ENCODE results near the gene CC2D1A. TPM values are rescaled to one million over a fixed set of nuclear protein-coding genes. Genes with fewer than 3 reads are reported as not detected.

CC2D1A gene
- total RNA-seq = 6.2 and 6.6 TPM in 2 replicates

DNA sequence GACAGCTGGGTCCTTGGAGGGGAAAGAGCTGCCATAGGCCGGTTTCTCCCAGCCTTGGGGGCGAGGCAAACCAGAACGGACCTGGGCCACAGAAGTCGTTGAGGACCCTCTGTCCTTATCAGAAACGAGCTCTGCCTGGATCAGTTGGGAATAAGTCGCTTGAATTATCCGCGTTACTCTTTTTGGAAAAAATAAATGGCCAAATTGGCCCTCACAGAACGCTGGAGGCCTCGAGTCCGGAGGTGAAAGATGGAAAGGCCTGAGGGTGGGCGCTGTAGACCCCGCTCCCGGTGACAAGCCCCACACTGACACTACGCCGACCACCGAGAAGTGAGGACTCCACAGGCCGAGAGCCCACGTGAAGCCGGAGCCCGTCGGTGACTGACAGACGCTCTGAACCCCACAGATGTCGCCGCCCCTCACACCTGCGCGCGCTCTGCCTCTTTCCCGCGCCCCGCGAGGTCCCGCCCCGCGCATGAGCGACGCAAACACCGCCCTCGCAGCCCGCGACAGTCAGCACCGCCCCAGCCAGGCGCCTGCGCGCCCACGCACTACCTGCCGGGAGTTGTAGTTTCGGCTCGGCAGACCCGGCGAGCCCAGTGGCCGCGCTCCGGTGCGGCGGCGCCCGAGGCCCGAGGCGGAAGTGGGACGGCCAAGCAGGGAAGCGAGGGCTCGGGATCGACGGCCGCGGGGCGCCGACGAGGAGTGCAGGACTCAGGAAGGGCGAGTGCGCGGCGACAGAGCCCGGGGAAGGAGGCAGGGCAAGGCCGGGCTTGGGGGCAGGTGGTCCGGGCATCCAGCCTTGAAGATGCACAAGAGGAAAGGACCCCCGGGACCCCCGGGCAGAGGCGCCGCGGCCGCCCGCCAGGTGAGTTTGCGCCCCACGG is at the start of gene CC2D1A, which contains the start of gene BRME1:
TSS of gene CC2D1A (plus strand) at position 568 of the 887 bp plus-strand sequence. CDS start at position 809, 241 bp downstream.
TSS of gene BRME1 (minus strand) at position 484 of the 887 bp plus-strand sequence. CDS start 1,225 bp downstream, outside the sequence.
- peak; percentile 33 for DNase-seq (ENCODE audit: low read depth, low spot score)

DNA sequence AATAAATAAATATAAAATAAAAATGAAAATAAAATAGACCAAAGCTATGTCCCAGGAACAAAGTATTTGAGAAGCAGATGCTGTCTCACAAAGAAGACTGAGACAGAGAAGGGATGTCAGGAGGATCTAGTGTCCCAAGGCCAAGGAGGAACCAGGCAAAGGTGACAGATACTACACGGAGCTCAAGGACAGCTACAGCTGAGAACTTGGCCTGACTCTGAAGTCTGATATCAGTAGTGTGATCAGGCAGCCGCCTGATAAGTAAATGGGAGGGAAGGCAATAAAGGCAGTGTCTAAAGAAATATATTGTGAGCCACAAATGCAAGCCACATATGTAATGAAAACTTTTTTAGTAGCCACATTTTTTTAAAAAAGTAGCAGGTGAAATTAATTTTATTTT is 49.5 kb upstream of the CC2D1A start:
- no peak for DNase-seq (ENCODE audit: low read depth, low spot score)

DNA sequence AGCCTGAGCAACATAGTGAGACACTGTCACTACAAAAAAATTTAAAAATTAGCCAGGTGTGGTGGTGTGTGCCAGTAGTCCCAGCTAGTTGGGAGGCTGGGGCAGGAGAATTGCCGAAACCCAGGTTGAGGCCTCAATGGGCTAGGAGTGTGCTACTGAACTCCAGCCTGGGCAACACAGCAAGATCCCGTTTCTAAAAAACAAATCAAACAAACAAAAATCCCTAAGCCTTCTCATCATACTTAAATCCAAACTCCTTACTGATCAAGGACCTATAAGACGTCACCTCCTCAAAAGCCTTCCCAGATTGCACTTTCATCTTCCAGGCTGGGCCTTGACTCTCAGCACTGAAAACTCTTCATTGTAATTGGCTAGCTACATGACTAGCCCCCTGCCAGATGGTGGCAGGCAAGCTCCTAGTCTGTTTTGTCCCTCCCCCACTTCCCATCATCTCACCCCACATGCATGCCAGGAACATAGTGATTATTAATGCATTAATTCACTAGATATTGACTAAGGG is 46.6 kb upstream of the CC2D1A start:
- no peak for DNase-seq (ENCODE audit: low read depth, low spot score)

DNA sequence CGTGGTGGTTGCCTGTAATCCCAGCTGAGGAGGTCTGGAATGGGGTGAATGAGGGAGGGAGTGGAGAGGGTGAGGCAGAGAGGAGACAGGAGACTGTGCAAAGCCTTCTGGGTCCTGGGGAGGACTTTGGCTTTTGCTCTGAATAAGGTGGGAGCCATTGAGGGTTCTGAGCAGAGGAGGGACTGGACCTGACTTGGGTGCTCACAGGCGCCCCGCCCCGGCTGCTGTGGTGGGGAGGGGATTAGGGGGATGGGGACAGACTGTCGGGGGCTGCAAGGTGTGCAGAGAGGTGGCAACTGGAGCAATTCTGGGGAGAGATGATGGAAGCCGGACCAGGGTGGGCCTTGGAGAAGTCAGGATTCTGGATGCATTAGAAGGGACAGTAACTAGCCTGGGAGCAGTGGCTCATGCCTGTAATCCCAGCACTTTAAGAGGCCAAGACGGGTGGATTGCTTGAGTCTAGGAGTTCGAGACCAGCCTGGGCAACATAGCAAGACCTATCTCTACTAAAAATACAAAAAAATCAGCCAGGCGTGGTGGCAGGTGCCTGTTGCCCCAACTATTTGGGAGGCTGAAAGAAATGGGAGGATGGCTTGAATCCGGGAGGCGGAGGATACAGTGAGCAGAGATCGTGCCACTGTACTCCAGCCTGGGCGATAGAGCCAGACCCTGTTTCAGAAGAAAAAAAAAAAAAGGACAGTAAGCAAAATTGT is 45.2 kb upstream of the CC2D1A start:
- DNase-seq (ENCODE audit: low read depth, low spot score) = no peak

DNA sequence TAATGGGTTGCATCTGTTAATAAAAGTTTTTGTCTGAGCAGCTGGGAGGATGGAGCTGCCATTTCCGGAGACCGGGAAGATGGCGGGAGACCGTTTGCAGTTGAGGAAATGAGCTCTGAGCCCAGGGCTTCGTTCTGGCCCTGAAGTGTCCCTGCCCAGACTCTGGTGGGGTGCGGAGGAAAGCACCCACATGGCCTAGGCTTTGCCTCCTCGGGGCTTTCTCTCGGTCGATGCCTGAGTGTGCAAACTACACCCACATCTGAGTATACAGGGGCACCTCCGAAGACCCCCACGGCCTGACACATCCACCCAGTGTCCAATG is 44.6 kb upstream of the CC2D1A start:
- no peak for DNase-seq (ENCODE audit: low read depth, low spot score)

DNA sequence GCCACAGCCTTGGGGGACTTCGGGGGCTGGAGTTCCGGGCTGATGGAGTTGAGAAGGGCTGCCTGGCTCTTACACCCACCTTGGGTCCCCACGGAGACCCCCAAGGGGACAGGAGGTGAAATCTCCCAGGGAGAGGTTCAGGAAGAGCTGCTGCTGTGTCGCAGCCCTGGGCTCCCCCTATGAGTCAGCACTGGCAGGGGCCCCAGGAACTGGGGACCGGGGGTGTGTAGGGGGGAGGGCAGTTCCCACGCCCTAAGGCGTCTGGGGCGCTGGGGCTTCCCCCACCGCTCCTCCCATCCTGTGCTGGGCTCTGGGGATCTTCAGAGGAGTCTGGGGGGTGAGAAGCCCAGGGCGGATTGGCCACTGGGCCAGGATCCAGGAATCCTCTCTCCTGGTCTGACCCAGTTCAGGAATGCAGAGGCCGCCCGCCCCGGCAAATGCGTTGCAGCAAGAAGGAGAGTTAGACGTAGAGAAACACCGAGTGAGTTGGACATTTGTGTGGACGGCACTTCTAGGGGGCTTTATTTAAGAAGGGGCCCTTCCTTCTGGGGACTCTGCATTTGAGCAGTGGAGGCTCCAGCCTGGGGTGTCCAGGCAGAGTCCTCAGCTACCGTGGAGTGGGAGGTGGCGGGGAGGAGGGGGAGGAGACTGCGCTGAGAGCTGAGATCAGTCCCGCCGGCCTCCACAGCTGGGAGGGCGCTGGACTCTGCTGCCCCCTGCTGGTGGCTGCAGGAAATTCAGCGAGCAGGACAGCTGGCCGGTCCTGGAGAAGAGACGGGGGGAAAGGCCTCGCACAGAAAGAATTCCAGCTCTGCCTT is 44.1 kb upstream of the CC2D1A start:
- peak; percentile 63 for DNase-seq (ENCODE audit: low read depth, low spot score)

DNA sequence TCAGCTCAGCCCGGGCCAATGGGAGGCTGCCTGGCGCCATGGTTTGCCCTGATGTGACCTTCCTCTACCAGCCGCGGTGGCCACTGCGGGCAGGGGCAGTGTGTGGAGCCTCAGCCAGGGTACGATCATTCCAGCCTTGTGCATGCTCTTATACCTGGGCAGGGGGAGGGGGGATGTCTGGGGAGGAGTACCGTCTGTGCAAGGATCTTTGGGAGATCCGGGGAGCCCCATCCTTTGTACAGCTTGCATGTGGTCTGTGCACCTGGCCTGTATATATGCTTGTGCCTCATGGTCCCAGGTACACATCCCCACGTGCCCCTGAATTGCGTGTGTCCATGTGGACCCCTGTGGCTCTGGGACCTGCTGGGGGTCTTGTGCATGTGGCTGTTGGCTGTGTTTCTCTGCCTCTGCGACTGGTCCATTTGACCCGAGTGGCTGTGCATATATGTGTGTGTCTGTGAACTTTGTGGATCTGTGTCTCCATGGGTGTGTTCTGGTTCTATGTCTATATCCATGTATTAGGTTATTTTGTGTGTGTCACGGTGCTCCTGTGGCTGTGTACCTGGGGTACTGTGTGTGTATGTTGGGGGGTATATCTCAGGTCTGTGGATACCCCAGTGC is 41.8 kb upstream of the CC2D1A start:
- no peak for DNase-seq (ENCODE audit: low read depth, low spot score)

DNA sequence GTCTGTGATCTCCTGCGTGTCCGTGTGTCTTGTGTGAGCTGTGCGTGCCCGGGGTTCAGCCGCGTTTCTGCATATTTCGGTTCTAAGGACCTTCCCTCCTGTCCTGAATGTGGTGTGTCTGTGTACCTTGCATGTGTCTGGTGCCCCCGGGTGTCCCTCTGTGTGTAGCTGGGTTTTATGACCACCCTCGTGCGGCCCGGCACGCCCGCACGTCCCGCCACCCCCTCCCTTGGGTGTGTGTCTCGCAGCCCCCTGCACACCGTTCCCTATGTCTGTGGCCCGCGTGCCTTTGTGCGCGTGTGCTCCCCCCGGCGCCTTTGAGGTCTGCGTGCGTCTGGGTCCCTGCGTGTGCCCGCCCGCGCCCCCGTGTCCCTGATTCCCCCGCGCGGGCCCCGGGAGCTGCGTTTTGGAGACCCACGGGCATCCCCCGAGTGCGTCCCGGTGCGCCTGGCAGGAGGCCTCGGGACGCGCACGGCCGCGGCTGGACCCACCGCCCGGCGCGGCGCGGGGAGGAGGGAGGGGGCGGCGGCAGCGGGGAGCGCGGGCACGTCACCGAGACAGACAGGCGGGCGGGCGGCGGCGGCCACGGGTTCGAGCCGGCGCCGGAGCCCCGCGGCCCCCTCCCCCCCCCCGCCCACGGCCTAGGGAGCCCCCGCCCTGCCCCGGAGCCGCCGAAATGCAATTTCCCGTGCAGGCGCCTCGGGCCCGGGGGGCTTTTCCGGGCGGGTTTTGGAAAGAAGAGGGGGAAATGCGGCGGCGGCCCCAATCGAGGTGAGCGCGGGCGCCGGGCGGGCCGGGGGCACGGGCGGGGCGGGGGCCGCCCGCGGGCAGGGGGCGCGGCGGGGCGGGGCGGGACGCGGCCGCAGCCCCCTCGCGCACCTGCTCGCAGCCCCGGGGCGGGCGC is 41.1 kb upstream of the CC2D1A start:
- DNase-seq (ENCODE audit: low read depth, low spot score) = no peak

DNA sequence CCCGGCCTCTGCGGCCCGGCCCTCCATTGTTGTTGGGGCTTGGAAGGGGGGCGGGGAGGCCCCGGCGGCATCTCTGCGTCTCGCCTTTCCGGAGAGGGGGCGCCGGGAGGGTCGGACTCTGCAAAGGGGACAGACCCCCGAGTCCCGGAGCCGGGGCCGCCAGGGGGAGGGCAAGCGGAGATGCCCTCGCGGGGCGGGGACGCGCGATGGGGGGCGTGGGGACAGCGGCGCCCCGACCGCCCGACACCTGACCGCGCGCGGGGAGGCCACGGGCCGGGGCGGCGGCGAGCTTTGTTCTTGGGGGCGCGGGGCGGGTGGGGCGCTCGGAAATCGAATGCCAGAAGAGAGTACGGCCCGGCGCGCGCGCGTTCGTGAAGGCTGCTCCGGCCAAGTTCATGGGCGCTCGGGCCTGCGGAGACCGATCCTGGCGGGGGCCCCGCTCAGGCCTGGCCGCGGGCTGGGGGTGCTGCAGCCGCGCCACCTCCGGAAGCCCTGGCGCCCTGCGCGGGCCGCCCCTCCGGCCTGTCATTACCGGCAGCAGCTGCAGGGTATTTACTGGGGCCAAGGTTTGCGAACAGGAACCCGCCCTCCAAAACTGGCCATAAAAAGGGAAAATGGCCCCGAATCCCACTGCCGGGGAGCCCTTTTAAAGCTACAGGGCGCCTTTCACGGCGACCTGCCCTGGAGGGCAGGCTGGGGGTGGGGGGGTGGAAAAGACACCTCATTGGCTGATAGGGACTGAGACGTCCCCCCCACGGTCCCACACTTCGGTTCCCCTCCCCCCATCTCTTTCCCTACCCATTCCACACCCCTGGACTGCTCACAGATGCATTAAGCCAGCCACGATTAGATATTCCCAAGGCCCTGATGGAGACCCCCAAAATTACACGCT is 40.2 kb upstream of the CC2D1A start:
- DNase-seq (ENCODE audit: low read depth, low spot score) = no peak

DNA sequence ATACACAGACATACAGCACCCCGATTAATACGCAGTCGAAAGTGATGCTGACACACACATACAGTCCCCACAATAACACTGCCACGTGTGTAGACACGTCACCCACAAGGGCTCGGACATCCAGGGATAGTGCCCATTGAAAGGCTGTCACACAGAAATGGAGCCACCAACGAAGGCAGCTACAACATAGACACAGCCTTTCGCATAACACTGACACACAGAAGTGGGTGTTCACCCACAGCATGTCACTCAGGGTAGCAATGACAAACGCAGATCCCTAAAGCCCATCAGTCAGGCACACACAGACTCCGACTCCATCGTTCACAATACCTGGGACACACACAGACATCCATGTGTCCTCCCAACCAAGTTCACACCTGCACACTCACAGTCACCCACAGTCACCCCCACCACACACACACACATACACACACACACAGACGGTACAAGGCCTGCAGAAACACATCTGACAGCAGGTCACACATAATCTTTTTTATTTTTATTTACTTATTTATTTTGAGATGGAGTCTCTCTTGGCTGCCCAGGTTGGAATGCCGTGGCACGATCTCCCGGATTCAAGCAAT is 39.4 kb upstream of the CC2D1A start:
- DNase-seq (ENCODE audit: low read depth, low spot score) = no peak

DNA sequence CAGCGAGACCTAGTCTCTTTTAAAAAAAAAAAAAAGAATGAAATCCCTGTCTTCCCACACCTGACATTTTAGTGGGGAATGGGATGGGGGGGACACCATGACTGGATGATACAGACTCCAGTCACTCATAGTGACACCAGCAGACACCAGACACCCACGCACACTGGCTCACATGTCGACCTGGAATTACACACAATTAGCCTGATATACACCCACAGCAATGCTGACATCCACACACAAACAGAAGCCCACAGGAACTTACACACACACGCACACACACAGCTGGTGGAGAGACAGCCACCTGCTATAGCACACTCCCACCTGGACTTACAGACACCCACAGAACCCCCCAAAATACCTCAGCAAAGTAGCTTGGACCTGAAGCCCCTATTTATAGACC is 37.3 kb upstream of the CC2D1A start:
- no peak for DNase-seq (ENCODE audit: low read depth, low spot score)

DNA sequence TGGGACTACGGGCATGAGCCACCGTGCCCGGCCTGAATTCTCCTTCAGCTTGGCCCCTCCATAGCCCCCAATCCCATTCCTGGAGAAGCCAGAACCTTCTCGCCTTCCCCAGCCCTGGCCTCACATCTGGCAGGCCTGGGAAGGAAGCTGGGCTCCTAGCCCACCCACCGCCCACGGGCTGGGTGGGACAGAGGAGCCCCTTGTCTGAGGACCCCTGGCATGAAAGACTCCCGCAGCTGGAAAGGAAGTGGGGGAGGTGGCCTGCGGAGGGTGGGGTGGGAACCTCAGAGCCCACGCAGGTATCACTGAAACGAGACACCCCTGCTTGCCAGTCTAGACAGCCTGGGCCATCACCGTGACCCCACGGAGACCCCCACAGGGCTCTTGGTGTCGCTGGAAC is 36.7 kb upstream of the CC2D1A start:
- DNase-seq (ENCODE audit: low read depth, low spot score) = no peak

DNA sequence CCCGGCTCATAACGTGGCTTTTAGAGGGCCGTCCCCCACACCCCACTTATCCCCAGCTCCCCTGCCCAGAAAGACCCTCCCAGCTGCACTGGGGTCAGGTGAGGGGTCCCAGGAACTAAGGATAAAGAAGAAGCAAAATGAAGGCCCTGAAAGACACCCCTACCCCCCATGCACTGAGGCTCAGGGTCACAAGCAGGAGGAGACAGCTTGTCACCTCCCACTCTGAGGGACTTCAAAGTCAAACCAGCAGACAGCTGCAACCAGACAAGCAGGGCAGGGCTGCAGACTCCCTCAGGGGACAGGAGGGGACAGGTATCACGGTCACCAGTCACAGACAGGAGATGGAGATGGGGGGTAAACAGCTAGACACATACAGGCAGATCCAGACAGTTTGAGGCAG is 35.1 kb upstream of the CC2D1A start:
- DNase-seq (ENCODE audit: low read depth, low spot score) = no peak

DNA sequence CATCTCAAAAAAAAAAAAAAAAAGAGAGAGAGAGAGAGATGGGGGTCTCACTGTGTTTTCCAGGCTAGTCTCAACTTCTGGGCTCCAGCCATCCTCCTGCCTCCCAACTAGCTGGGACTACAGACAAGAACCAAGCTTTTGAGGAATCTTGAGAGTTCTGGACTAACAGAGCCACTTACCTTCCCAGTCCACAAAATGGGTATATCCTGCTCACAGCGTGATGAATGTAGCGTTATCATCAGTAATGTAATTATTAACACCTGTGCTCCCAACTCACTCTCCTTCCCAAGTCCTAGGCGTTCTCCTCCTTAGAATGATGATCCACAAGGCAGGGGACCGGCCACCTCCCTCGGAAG is 33.7 kb upstream of the CC2D1A start:
- no peak for DNase-seq (ENCODE audit: low read depth, low spot score)

DNA sequence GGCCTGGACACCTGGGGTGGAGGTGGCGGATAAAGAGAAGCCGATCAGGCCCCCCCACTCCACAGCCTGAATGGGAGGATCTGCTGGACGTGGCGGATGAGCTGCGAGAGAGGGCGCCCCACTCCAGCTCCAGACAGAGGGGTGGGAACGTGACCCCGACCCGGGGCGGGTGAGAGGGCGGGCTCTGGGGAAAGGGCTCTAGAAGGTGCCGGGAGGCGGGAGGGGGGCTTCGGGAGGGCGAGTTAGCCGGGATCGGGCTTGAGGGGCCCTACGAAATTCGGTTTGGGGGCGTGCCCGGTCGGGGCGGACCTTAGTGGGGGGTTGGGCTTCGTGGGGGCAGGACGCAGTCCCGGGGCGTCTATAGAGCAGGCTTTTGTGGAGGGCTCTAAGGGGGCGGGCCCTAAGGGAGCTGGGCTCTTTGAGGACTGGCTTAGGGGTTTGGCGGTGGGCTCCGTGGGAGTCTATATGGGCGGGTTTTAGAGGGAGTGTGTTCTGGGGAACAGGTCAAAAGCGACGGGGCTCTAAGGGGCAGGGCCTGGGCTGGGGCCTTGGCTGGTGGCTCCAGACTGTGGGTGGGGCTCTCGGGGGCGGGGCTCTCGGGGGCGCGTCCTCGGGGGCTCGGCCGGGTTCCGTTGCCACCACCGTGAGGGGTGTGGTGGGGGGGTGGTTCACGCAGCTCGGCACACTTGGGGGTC is 33.2 kb upstream of the CC2D1A start:
- DNase-seq (ENCODE audit: low read depth, low spot score) = no peak

DNA sequence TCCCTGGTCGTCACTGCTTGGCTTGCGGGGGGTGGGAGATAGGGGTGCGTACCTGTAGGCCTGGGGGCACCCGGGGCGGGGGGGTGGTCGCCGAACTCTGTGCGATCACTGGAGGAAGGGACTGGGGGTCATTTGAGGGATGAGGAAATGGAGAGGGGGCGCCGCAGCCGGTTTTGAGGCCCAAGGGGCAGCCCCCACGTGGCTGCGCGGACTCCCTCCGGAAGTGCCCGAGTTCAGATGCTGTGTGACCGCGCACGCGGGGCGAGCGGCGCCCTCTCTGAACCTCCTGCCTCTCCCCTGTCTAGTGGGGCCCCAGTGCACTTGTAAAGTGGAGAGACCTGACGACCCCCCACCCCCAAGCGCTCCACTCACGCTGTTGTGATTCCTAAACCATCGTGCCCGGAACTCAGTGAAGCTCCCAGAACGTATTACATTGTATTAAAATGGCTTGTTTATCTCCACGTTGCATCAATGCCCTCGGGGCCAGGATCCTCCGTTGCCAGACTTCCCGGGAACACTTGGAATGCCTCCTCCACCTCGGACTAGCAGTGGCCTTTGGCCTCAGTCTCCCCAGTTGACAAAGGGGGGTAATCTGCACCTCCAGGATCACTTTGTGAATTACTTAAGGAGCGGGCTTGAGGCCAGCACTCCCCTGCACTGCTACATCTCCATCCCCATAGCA is 32.0 kb upstream of the CC2D1A start:
- DNase-seq (ENCODE audit: low read depth, low spot score) = no peak

DNA sequence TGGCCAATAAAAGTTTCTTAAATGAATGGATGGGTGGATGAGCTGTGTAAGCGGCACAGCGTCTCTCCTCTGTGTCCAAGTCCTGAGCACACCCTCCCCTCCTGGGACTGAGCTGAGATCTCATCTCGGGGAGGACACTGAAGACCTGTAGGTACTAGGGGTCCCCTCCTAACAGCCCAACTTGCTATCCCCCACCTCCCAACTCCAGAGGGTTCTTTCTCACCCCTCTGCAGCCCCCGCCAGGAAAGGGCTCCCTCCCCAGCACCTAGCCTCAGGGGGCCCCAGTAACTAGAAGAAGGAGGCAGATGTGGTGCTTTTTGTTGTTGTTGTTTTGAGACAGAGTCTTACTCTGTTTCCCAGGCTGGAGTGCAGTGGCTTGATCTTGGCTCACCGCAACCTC is 30.2 kb upstream of the CC2D1A start:
- no peak for DNase-seq (ENCODE audit: low read depth, low spot score)

DNA sequence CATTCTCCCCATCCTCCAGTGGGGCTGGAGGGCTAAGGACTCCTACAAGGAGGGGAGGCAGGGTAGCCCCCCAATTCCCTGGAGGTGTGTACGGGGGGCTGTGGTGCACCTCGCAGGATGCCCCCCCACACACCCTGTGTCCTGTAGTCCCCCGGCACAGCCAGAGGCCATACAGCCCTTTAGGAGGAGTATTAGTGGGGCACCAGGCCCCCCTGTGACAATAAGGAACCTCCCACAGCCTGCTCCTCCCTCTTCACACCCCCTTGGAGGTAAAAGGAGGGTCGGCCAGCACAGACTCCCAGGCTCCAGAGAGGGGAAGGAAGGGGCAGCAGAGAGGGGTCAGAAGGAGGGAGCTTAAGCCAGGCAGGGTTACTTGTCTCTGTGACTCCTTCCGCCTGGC is 29.2 kb upstream of the CC2D1A start, which contains the start of gene NANOS3:
TSS of gene NANOS3 (plus strand) at position 301 of the 400 bp plus-strand sequence. CDS start 115 bp downstream, outside the sequence.
- no peak for DNase-seq (ENCODE audit: low read depth, low spot score)

All from pulmonary artery endothelial cell (primary cell).